NCI-H146 treated with DMSO at 0.1 percent for 48 hours (cell line): ENCODE data around the gene PIR.

Source experiments
- DNase-seq: peaks from one replicate; lab custom pipeline; 2025; ENCODE audit not compliant: unreplicated experiment; lab: John Stamatoyannopoulos, UW

PIR gene

DNA sequence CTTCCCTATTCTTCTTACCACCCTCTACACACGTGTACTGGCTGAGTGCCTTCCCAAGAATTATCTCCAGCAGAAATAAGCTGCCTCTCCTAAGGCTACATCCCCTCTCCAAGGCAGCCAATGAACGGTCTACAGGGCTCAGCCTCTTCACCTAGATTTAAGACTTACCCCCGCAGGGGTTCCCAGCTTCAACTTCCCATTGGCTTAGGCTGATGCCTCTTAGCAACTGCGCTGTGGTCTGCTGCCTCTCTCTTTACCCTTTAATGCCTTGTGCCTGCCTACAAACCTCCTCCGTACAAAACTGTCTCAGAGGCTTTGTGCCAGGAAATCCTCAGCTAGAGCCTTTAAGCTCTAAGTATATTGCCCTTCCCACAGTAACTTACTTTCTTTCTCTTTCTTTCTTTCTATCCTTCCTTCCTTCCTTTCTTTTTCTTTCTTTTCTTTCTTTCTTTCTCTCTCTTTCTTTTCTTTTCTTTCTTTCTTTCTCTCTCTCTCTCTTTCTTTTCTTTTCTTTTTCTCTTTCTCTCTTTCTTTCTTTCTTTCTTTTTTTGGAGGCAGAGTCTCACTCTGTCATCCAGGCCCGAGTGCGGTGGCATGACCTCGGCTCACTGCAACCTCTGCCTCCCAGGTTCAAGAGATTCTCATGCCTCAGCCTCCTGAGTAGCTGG lies 142.7 kb downstream of the PIR start:
- DNase-seq = no peak

GRCh38 chrX:15349046-15349445 lies 144.1 kb downstream of the PIR start:
- peak; percentile 34 for DNase-seq

GRCh38 chrX:15345976-15346375 lies 147.2 kb downstream of the PIR start:
- DNase-seq = no peak

DNA sequence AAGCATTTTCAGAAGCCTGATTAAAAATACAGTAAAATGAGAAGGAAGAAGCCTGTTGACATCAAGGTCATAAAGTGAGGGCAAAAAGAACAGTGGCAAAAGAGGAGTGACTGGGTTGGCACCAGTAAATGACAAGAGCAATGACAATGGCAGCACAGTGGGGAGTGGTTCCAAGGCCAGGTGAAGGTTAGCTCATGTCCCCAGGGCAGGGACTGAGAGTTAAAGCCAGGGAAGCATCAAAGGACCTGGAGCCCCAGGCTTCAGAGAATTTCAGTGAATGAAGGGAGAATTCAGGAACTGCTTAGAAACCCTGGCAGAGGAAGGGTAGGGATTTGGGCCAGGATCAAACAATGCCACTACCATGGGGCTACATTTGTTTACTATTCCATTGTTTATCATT lies 149.0 kb downstream of the PIR start:
- peak; percentile 35 for DNase-seq

DNA sequence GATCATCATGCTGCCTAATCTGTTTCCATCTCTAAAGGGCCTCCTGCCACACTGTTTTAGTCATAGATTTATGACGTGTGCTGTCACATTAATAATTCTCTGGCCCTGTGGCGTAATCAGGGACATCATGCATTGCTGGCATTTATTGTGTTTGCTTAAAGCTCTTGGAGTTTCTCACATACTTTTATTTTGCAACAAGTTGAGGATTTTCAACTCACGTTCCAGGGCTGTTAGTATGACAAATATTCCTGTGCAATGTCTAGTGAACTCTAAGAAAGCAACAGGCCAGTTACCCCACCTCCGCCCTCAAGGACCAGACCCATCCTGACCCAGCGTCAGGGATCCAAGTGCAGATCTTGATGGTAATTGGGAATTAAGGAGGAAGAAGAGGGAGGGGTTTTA lies 150.1 kb downstream of the PIR start:
- no peak for DNase-seq

DNA sequence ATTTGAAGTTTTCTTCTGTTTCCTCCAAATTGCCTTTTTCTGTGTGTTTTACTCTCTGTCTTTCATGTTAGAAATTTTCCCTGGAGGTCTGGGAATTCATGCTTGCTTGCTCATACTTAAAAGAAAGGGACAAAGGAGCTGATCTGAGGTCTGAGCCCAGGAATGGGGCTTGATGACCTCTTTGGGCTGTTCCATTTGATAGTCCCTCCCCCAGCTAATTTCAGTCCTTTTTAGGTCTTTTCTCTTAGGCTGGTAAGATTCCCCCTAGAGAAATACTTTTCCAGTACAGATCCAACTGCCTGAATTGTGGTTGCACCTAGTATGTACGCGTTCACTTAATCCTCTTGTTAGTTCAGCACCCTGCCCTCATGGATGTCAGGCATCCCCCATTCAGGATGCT lies 152.3 kb downstream of the PIR start:
- no peak for DNase-seq

DNA sequence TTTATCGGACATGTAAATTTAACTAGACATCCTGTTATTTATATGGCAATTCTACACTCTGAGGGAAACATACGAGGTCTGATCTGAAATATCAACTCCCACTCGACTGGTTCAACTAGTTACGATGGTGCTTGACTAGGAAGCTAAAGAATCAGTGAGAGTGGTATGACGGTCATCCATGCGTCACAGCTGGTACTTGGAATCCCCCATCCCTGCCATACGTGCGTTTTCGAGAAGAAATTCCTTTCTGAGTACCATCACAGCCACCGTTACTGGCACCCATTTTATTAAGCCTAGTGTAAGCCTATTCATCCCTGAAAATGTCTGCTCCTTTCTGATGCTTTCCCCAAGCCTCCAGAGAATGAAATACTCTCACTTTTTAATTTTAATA lies 157.1 kb downstream of the PIR start:
- DNase-seq = peak; percentile 35

- peak; percentile 86 for DNase-seq
Measured at GRCh38 chrX:15335135-15336022, 157.8 kb downstream of the PIR start, which contains the start of gene PIGA. Gene PIGA (minus strand): TSS chrX:15335523. CDS start chrX:15331930, 3,593 bp downstream.
